Kidney glomerular epithelial cell (primary cell): Measurements from ENCODE around the gene RHCG.

Source experiments
- DNase-seq: peaks from one replicate; lab custom pipeline; 2025; lab: John Stamatoyannopoulos, UW

RHCG gene

GRCh38 chr15:89502867-89503595, 6.6 kb upstream of the RHCG start:
- no peak for DNase-seq

- DNase-seq: no peak
These were observed 5.3 kb upstream of the RHCG start for GRCh38 chr15:89501646-89502045.

- no peak for DNase-seq
These were observed 4.3 kb upstream of the RHCG start for GRCh38 chr15:89500397-89501270.

GRCh38 chr15:89499156-89499555, 2.8 kb upstream of the RHCG start:
- no peak for DNase-seq

GRCh38 chr15:89498574-89498906, 2.2 kb upstream of the RHCG start:
- DNase-seq: no peak

- no peak for DNase-seq
These were observed 848 bp upstream of the RHCG start for GRCh38 chr15:89497231-89497630.

GRCh38 chr15:89495638-89496145, 691 bp downstream of the RHCG start:
- no peak for DNase-seq

- no peak for DNase-seq
These were observed 1.3 kb downstream of the RHCG start for GRCh38 chr15:89494941-89495637.

GRCh38 chr15:89494031-89494430, 2.4 kb downstream of the RHCG start:
- DNase-seq: no peak

- no peak for DNase-seq
These were observed 3.3 kb downstream of the RHCG start for GRCh38 chr15:89492934-89493631.

- DNase-seq: no peak
These were observed 4.2 kb downstream of the RHCG start for GRCh38 chr15:89492111-89492641.

GRCh38 chr15:89490814-89491315, 5.5 kb downstream of the RHCG start:
- no peak for DNase-seq

GRCh38 chr15:89490081-89490813, 6.1 kb downstream of the RHCG start:
- DNase-seq: no peak

GRCh38 chr15:89489376-89489775, 7.0 kb downstream of the RHCG start:
- DNase-seq: no peak

- DNase-seq: no peak
These were observed 8.6 kb downstream of the RHCG start for GRCh38 chr15:89487791-89488190.

- DNase-seq: no peak
These were observed 9.7 kb downstream of the RHCG start for GRCh38 chr15:89486726-89487050.

- DNase-seq: no peak
These were observed 13.3 kb downstream of the RHCG start for GRCh38 chr15:89483079-89483478.

GRCh38 chr15:89482139-89482538, 14.2 kb downstream of the RHCG start:
- DNase-seq: no peak

GRCh38 chr15:89480505-89480904, 15.9 kb downstream of the RHCG start:
- no peak for DNase-seq

GRCh38 chr15:89479173-89479572, 17.2 kb downstream of the RHCG start:
- no peak for DNase-seq
